Psoas muscle (tissue), 8 donors: ENCODE data around the gene FGD5. TPM values are rescaled to one million over a fixed set of nuclear protein-coding genes. Genes with fewer than 3 reads are reported as not detected.

Experiments
- ATAC-seq, 4 donors: fragments of 200-7000 bp; cut with Tn5 transposase; one replicate each; pipeline ENCODE4 v1.9.1; 2020; ENCODE audit warnings: moderate library complexity in 3 of 4, mild to moderate bottlenecking in 2 of 4
- DNase-seq, 2 donors: peaks; one replicate each; pipeline ENCODE4 v3.0.0-alpha.2; 2020
- H3K27ac ChIP-seq: fragments of 200-600 bp; one replicate; pipeline ENCODE4 v1.8.0; 2022
- H3K27me3 ChIP-seq, 3 donors: fragments of 200-600 bp in 1 of 3; one replicate each; pipeline versions ENCODE4 v1.6.1 to v1.8.0; 2013 to 2022; ENCODE audit warnings: low read length in 2 of 3, mild to moderate bottlenecking in 2 of 3, moderate library complexity in 1 of 3; ENCODE audit not compliant: insufficient read depth in 3 of 3
- H3K36me3 ChIP-seq, 2 donors: fragments of 200-600 bp in 1 of 2; one replicate each; pipeline versions ENCODE4 v1.6.1 to v1.8.0; 2013 to 2022; ENCODE audit warnings: low read depth in 1 of 2, mild to moderate bottlenecking in 1 of 2, moderate library complexity in 1 of 2; ENCODE audit not compliant: insufficient read depth in 1 of 2
- H3K4me1 ChIP-seq: fragments of 200-600 bp; one replicate; pipeline ENCODE4 v1.8.0; 2022
- H3K4me3 ChIP-seq: fragments of 200-600 bp; one replicate; pipeline ENCODE4 v1.8.0; 2022; ENCODE audit warnings: mild to moderate bottlenecking
- H3K9me3 ChIP-seq: fragments of 200-600 bp; one replicate; pipeline ENCODE4 v1.8.0; 2022
- WGBS, 3 donors: extraction: QIAGEN DNeasy Blood & Tissue Kit; methylation state at CpG; one replicate each; pipeline versions ENCODE4 v1.1.6 to v1.1.7; 2013; 5-methylcytosine and 5-hydroxymethylcytosine counted together
- intact Hi-C, 2 donors: fragments of 100-400 bp; cut with DNase I; formaldehyde crosslinking; loops; one replicate each; pipeline versions ENCODE4 v1.11.0 to v1.14.2; 2022
- polyA plus RNA-seq, 3 donors: library from polyadenylated mRNA; stranded (reverse); fragments of 200-250 nt; gene quantifications; one replicate each; pipeline ENCODE4 v1.2.3, GENCODE V29; 2013
- total RNA-seq, 4 donors: library from RNA; stranded (reverse); fragmentation: NEBNext Ultra II Directional in 2 of 4; extraction: Animal tissue kit (Norgen Biotek cat#: 25700) in 2 of 4; gene quantifications; one replicate each; pipeline versions ENCODE4 v1.2.1 to v1.2.4, GENCODE V29; 2021 to 2023
- TF ChIP-seq, protein P1 (sequence below): fragments of 200-600 bp; IDR thresholded peaks from one replicate; pipeline ENCODE4 v1.8.0; 2022; ENCODE audit warnings: antibody characterized with exemption
- donor health status: healthy with polysubstance abuse.
- donor health status: DM: no; HTN: no; CAD: no; lungs with moderate emphysema.
- donor health status: Bipolar disorder and iron deficiency.
- donor health status: healthy.
- donor health status: DM: yes; HTN: yes; CAD: no.
- donor health status: DM: no; HTN: no; CAD: no.
- donor health status: DM: no; HTN: no; CAD: no.
- donor health status: DM: yes; HTN: yes; CAD: no.

The FGD5 gene
- total and polyA plus RNA-seq, 7 donors = 3.6 to 14.6 (median 6.4) TPM

GRCh38 chr3:14774431-14774830 lies 44.3 kb upstream of the FGD5 start:
- H3K4me1 ChIP-seq = no peaks in the 10 kb centered on the region
- no peaks in the 10 kb centered on the region for H3K36me3 ChIP-seq
- intact Hi-C loops = no loop called here
- WGBS, 3 donors = 83 to 88% (median 86%) methylated on average over 12 of the region's 12 CpGs
- ATAC-seq = no peak
- no peaks in the 10 kb centered on the region for H3K27me3 ChIP-seq
- H3K4me3 ChIP-seq = no peak overlapping the region
- H3K9me3 ChIP-seq = peaks cover 13% of the 10 kb centered on the region
- no peak for DNase-seq
- TF ChIP-seq, protein P1, sequence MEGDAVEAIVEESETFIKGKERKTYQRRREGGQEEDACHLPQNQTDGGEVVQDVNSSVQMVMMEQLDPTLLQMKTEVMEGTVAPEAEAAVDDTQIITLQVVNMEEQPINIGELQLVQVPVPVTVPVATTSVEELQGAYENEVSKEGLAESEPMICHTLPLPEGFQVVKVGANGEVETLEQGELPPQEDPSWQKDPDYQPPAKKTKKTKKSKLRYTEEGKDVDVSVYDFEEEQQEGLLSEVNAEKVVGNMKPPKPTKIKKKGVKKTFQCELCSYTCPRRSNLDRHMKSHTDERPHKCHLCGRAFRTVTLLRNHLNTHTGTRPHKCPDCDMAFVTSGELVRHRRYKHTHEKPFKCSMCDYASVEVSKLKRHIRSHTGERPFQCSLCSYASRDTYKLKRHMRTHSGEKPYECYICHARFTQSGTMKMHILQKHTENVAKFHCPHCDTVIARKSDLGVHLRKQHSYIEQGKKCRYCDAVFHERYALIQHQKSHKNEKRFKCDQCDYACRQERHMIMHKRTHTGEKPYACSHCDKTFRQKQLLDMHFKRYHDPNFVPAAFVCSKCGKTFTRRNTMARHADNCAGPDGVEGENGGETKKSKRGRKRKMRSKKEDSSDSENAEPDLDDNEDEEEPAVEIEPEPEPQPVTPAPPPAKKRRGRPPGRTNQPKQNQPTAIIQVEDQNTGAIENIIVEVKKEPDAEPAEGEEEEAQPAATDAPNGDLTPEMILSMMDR = no peak
- H3K27ac ChIP-seq = no peak overlapping the region

- Histone ChIP-seq H3K27ac (no peak overlapping the region), H3K36me3 (no peaks in the 10 kb centered on the region), H3K9me3 (peaks cover 13% of the 10 kb centered on the region), H3K4me3 (no peak overlapping the region), H3K27me3 (no peaks in the 10 kb centered on the region), H3K4me1 (no peaks in the 10 kb centered on the region)
- intact Hi-C loops = no loop called here
- DNase-seq (no peak), ATAC-seq (no peak)
- 87 to 91% (median 88%) methylated on average over 7 of the region's 7 CpGs for WGBS, 3 donors
- TF ChIP-seq, protein P1 = no peak
Observed at GRCh38 chr3:14775011-14775410, 43.8 kb upstream of the FGD5 start.

DNA sequence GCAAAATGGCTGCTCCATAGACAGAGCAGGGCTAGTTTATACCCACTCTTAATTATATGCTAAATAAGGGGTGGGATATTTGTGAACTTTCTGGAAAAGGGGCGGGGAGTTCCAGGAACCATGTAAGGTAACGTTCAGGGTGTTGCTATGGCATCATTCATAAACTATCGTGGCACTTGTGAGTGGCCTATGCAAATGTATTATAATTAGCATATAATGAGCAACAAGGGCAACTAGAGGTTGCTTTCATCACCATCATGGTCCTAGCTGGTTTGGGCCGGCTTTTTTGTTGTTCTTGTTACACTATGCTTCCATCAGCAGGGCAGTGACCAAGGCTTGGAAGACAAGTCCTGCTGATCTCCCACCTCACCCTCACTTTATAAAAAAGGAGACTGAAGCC lies 43.2 kb upstream of the FGD5 start:
- intact Hi-C loops = no loop called here
- DNase-seq (no peak), ATAC-seq (no peak)
- H3K4me1 ChIP-seq = no peaks in the 10 kb centered on the region
- TF ChIP-seq, protein P1 = no peak
- H3K9me3 ChIP-seq = peaks cover 13% of the 10 kb centered on the region
- no peak overlapping the region for H3K4me3 ChIP-seq
- 82 to 84% (median 83%) methylated on average over 4 of the region's 4 CpGs for WGBS, 3 donors
- H3K27me3 ChIP-seq = no peaks in the 10 kb centered on the region
- no peaks in the 10 kb centered on the region for H3K36me3 ChIP-seq
- no peak overlapping the region for H3K27ac ChIP-seq

GRCh38 chr3:14779069-14779685 lies 39.6 kb upstream of the FGD5 start:
- Histone ChIP-seq H3K27ac (no peak overlapping the region), H3K36me3 (no peaks in the 10 kb centered on the region), H3K4me3 (no peak overlapping the region), H3K9me3 (peaks cover 13% of the 10 kb centered on the region), H3K27me3 (peaks cover 0 to 6% (median 0%) of the 10 kb centered on the region in 3 donors), H3K4me1 (no peaks in the 10 kb centered on the region)
- intact Hi-C loops = no loop called here
- DNase-seq (no peak), ATAC-seq (no peak)
- WGBS, 3 donors = 93 to 97% (median 97%) methylated on average over 2 of the region's 2 CpGs
- TF ChIP-seq, protein P1 = no peak
